NT2/D1 (cell line): ENCODE results near the gene TANC1.

ENCODE experiments used
- DNase-seq: peaks from one replicate; pipeline ENCODE4 v3.0.0-alpha.2; 2011; ENCODE audit warnings: low read depth, low spot score
- H3K27me3 ChIP-seq: 2 replicates; pipeline ENCODE4 v1.6.0; 2011; ENCODE audit warnings: mild to moderate bottlenecking; ENCODE audit not compliant: insufficient read length, insufficient read depth
- H3K36me3 ChIP-seq: 2 replicates; pipeline ENCODE4 v1.6.1; 2011; ENCODE audit warnings: mild to moderate bottlenecking, low read length, mixed read lengths; ENCODE audit not compliant: insufficient read depth, insufficient read length
- H3K4me1 ChIP-seq: 2 replicates; pipeline ENCODE4 v1.5.1; 2011; ENCODE audit not compliant: insufficient read depth, insufficient read length
- H3K4me3 ChIP-seq: 2 replicates; pipeline ENCODE4 v1.5.1; 2011; ENCODE audit warnings: low read depth; ENCODE audit not compliant: insufficient read length
- H3K9ac ChIP-seq: 2 replicates; pipeline ENCODE4 v1.6.0; 2011; ENCODE audit warnings: low read depth; ENCODE audit not compliant: insufficient read length
- H3K9me3 ChIP-seq: 2 replicates; pipeline ENCODE4 v1.5.1; 2011; ENCODE audit warnings: mild to moderate bottlenecking, low read length; ENCODE audit not compliant: insufficient read depth
- SUZ12 ChIP-seq: IDR thresholded peaks from 2 replicates; pipeline ENCODE4 v1.6.1; 2011; ENCODE audit not compliant: insufficient read length, insufficient read depth; ENCODE audit errors: extremely low read depth
- YY1 ChIP-seq: IDR thresholded peaks from 2 replicates; pipeline ENCODE4 v1.6.1; 2011; ENCODE audit not compliant: insufficient read length, insufficient read depth
- ZNF274 ChIP-seq: IDR thresholded peaks from 2 replicates; pipeline ENCODE4 v1.6.1; 2011; ENCODE audit warnings: mild to moderate bottlenecking, low read depth, low read length

Gene TANC1

DNA sequence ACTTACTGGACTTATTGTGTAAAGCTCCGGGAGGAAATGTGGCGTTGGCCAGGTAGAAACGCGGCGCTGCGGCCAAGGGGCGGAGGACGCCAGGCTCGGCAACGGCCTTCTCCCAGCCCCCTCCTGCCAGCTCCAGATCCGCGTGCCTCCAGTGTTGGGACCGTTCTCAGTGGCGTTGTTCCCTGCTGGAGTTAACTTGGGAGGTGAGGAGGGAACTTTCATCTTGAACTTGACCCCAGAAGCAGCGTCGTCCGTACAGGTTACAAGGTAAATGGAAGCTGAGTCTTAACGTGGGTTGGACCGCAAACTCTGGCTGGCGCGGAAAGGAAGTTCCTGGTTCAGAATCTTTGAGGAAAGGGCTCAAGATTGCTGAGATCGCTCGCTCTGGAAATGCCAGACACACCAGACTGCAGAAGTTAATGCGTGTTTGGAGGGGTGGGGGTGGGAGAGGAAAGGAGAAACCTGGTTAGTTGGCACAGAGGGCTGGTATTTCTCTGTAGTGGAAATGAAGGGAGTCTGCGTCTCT, 1.3 kb downstream of the TANC1 start:
- Histone ChIP-seq H3K27me3 (peaks cover 30% of the 10 kb centered on the region), H3K4me1 (no peaks in the 10 kb centered on the region), H3K9me3 (no peaks in the 10 kb centered on the region), H3K9ac (peak overlapping the region; percentile 84), H3K4me3 (peak overlapping the region; percentile 52), H3K36me3 (peaks cover 15% of the 10 kb centered on the region)
- DNase-seq = no peak
- TF ChIP-seq ZNF274 (no peak), YY1 (no peak), SUZ12 (no peak)

DNA sequence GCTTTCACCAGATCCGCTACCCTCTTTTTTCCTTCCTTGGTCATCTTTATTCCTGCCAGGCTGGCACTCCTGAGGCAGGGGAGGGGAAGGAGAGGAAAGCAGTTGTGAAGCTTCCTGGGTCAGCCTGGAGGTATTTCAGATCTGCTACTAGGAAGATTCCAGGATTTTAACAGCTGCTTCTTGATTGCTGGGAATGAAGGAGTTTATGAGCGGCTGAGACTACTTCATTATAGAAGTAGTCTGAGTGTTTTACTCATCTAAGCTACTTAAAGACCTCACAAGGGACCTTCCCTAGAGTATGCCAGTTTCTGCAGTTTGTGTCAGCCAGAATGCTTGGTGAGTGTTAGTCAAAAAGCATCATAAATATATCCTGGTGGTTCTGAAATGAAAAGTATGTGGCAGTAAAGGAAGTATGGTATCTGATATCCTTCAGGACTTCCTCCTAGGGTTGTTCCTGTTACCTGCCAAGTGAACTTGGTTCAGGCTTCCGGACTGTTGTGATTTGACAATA, 1.9 kb downstream of the TANC1 start:
- Histone ChIP-seq H3K4me3 (peak overlapping the region; percentile 52), H3K27me3 (peaks cover 27% of the 10 kb centered on the region), H3K9ac (peak overlapping the region; percentile 84)

DNA sequence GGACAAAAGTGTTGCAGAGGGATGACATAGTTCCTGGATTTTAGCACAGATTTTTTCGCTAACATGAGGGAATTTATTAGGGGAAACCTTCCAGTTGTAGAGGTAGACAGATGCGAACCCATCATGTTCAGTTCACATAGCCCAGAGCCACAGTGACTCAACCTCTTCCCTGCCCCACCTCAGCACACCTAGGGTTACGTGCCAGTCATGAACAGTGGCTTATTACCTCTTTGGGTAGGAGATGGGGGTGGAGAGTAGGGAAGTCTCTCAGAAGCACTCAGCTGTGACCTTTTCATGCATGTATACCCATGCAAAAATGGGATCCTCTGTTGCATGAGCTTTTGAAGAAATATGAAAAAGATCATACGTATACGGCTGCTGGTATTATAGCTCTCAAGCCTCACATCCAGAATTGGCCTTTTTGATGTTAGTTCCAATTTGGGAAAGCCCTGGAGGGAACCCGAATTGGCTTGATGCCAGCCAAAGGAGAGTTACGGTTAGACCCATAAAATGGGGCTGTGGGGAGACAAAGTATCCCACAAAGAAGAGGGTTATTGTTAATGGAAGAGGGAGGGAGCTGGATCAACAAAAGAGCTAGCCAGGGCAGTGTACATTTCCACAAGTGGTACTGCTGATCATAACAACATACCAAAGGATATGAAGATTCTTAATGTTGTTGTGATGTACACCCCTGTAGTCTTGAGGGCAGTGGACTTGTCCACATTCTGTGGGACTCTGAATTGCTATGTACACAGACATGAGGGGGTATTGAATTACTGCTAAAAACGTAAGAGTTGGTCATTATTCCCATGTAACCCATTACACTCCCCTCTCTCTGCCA, 4.9 kb downstream of the TANC1 start:
- Histone ChIP-seq H3K4me3 (no peak overlapping the region), H3K9ac (no peak overlapping the region), H3K9me3 (no peaks in the 10 kb centered on the region), H3K36me3 (peaks cover 15% of the 10 kb centered on the region), H3K4me1 (no peaks in the 10 kb centered on the region), H3K27me3 (peaks cover 19% of the 10 kb centered on the region)
- TF ChIP-seq ZNF274 = no peak
- no peak for TF ChIP-seq SUZ12
- DNase-seq = no peak

More for the DNA sequence above, 1.9 kb downstream of the TANC1 start:
- peaks cover 15% of the 10 kb centered on the region for H3K36me3 ChIP-seq
- TF ChIP-seq ZNF274 = no peak
- TF ChIP-seq YY1 = no peak
- TF ChIP-seq SUZ12 = no peak
- DNase-seq = no peak
- H3K4me1 ChIP-seq = no peaks in the 10 kb centered on the region
- H3K9me3 ChIP-seq = no peaks in the 10 kb centered on the region

DNA sequence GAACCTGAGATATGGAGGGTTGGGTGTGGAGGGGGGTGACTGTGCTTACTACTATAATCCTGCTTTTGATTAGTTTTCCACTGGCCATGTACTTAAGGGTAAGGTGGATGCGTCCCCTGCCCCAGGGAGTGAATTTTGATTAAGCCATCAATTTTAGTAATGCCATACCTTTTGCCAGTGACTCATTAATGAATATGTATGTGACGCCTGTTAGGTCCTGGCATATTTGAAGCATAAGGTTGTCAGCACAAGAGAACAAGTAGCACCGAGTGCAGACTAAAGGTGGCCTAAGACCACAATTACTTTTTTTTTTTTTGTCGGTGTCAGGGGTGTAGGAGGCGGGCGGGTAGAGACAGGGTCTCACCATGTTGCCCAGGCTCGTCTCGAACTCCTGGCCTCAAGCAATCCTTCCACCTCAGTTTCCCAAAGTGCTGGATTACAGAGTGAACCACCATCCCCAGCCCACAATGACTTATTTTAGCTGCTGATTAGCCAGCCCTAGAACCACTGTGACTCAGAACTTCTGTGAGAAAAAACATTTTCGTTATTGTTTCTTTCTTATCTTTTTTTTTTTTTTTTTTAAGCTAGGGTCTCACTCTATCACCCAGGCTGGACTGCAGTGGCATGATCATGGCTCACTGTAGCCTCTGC, 7.0 kb downstream of the TANC1 start:
- Histone ChIP-seq H3K36me3 (peaks cover 15% of the 10 kb centered on the region), H3K9me3 (no peaks in the 10 kb centered on the region), H3K27me3 (peaks cover 7% of the 10 kb centered on the region), H3K4me1 (no peaks in the 10 kb centered on the region), H3K9ac (no peak overlapping the region), H3K4me3 (no peak overlapping the region)
- DNase-seq = no peak
- TF ChIP-seq ZNF274 = no peak
- TF ChIP-seq SUZ12 = no peak
- TF ChIP-seq YY1 = no peak

DNA sequence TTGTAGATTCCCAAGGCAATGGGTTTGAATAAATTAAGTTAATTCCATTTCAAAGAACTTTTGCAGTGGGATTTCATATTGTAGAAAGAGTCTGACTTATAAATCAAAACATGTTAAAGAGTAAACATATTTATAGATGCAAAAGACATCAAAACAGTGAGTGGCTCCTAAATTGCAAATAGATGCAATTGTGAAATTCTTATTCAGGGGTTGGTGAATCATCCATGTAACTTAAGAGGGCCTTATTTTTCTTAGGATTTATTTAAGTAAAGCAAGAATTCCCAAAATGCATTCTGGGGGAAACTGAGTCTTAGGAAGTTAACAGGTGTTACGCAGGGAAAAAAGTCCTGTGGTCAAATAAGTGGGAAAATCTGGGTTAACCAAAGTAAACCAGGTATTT, 11.3 kb downstream of the TANC1 start:
- Histone ChIP-seq H3K9me3 (no peaks in the 10 kb centered on the region), H3K4me3 (no peak overlapping the region), H3K9ac (no peak overlapping the region), H3K36me3 (no peaks in the 10 kb centered on the region), H3K4me1 (no peaks in the 10 kb centered on the region), H3K27me3 (no peaks in the 10 kb centered on the region)
- TF ChIP-seq SUZ12 (no peak), ZNF274 (no peak), YY1 (no peak)
- no peak for DNase-seq

DNA sequence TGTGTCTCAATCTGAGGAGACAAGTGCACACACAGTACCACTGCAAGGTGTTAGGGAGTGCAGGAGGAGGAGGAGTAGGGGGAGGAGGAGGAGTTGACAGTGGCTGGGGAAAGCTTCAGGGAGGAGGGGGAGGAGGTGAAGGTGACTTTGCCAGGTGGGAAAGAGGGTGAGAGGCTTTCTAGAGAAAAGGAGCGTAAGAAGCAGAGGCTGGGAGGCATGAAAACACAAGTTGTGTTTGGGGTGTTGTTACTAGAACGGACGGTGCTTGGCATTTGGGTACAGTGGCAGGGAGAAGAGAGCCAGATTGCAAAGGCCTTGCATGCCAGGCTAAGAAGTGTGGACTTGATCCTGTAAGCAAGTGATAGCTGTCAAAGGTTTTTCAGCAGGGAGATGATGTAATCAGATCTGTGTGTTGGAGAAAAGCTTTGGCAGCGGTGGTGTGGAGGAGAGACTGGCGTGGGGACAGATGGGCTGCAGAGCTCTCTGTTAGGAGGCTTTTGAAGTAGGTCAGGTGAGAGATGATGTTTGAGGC, 16.2 kb downstream of the TANC1 start:
- Histone ChIP-seq H3K9me3 (no peaks in the 10 kb centered on the region), H3K27me3 (no peaks in the 10 kb centered on the region), H3K9ac (no peak overlapping the region), H3K36me3 (no peaks in the 10 kb centered on the region), H3K4me1 (peaks cover 8% of the 10 kb centered on the region), H3K4me3 (no peak overlapping the region)
- TF ChIP-seq YY1 (no peak), SUZ12 (no peak), ZNF274 (no peak)
- DNase-seq = no peak

DNA sequence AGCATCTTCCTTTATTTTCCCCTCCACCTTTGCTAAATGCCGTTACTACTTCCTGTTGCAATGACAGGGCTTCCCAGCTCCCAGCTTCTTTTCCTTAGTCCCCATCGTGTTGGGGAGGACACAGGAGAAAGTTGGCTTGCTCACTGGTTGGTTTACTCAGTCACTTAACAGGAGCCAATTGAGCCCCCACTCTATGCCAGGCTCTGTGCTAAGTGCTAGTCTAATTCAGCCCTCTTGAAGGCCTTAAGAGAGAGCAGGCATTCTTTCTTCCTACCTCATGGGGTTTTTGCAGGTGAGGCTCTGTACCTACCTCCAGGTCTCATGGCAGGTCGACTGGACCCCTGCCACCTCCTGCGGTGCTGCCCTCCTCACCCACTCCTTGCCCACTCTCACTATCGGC, 20.1 kb downstream of the TANC1 start:
- Histone ChIP-seq H3K9me3 (no peaks in the 10 kb centered on the region), H3K4me3 (no peak overlapping the region), H3K4me1 (peaks cover 12% of the 10 kb centered on the region), H3K36me3 (no peaks in the 10 kb centered on the region), H3K27me3 (no peaks in the 10 kb centered on the region), H3K9ac (no peak overlapping the region)
- no peak for TF ChIP-seq YY1
- no peak for TF ChIP-seq ZNF274
- TF ChIP-seq SUZ12 = no peak
- no peak for DNase-seq
